ENCODE results near the gene PLA2G2D.

Gene PLA2G2D

DNA sequence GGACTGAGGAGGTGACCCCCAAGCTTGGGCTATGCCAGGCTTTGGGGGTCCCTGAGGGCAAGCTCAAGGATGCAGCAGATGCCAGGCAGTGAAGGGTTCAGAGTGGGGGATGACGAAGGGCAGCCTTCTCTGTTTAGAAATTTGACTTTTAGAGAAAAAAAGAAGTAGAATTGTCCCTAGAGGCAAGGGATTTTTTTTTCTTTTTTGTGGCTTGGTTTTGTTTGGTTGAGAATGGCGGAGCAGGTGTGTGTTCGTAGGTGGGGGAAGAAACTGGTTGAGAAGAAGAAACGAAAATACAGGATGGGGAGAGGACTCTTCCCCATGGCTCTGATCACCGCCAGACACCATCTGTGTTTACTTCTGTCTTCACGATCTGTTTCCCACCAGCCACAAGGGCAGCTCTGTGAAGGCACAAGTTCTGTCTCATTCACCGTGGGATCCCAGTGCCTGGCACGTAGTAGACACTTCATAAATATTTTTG lies 41.1 kb downstream of the PLA2G2D start:
- Histone ChIP-seq H3K27me3 (ENCODE audit: control insufficient read depth in 2 of 2, insufficient read depth in 2 of 2, low read length in 2 of 2) (peaks cover 0 to 4% of the 10 kb centered on the region in 2 donors), H3K9ac (ENCODE audit: low read depth in 1 of 2, low read length in 2 of 2) (no peak overlapping the region), H3K4me3 (ENCODE audit: low read length in 2 of 2) (no peak overlapping the region), H3K9me3 (ENCODE audit: control insufficient read depth in 2 of 2, low read length in 2 of 2) (no peaks in the 10 kb centered on the region), H3K36me3 (ENCODE audit: control insufficient read depth in 2 of 2, insufficient read depth in 2 of 2, low read length in 2 of 2) (no peaks in the 10 kb centered on the region), H3K4me1 (ENCODE audit: control insufficient read depth in 2 of 2, insufficient read depth in 2 of 2, low read length in 2 of 2) (no peaks in the 10 kb centered on the region), H3K27ac (ENCODE audit: low read depth in 2 of 2, low read length in 2 of 2) (no peak overlapping the region)

- Histone ChIP-seq H3K27me3 (ENCODE audit: control insufficient read depth in 2 of 2, insufficient read depth in 2 of 2, low read length in 2 of 2) (peaks cover 0 to 4% of the 10 kb centered on the region in 2 donors), H3K4me3 (ENCODE audit: low read length in 2 of 2) (no peak overlapping the region), H3K9me3 (ENCODE audit: control insufficient read depth in 2 of 2, low read length in 2 of 2) (no peaks in the 10 kb centered on the region), H3K9ac (ENCODE audit: low read depth in 1 of 2, low read length in 2 of 2) (no peak overlapping the region), H3K36me3 (ENCODE audit: control insufficient read depth in 2 of 2, insufficient read depth in 2 of 2, low read length in 2 of 2) (no peaks in the 10 kb centered on the region), H3K4me1 (ENCODE audit: control insufficient read depth in 2 of 2, insufficient read depth in 2 of 2, low read length in 2 of 2) (no peaks in the 10 kb centered on the region), H3K27ac (ENCODE audit: low read depth in 2 of 2, low read length in 2 of 2) (no peak overlapping the region)
These were observed 42.5 kb downstream of the PLA2G2D start for GRCh38 chr1:20076710-20077461.

DNA sequence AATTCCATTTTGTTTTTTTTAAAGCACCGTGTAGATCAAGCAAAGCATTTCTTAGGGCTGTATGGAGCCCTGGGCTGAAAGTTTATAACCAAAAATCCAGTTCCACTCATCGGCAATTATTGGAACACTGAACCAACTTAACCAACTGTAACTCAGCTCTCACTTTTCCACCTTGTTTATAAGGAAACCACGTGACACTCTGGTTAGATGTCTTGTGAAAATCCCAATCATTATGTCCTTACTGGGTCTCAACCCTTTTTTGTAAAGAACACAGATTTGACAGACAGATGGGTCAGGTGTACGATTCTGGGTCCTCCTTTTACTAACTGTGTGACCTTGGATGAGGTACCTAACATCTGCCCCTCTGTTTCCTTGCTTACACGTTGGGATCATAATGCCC lies 43.1 kb downstream of the PLA2G2D start:
- H3K27me3 ChIP-seq (ENCODE audit: control insufficient read depth in 2 of 2, insufficient read depth in 2 of 2, low read length in 2 of 2) = peaks cover 0 to 4% of the 10 kb centered on the region in 2 donors
- no peak overlapping the region for H3K9ac ChIP-seq (ENCODE audit: low read depth in 1 of 2, low read length in 2 of 2)
- no peaks in the 10 kb centered on the region for H3K4me1 ChIP-seq (ENCODE audit: control insufficient read depth in 2 of 2, insufficient read depth in 2 of 2, low read length in 2 of 2)
- no peak overlapping the region for H3K4me3 ChIP-seq (ENCODE audit: low read length in 2 of 2)
- H3K36me3 ChIP-seq (ENCODE audit: control insufficient read depth in 2 of 2, insufficient read depth in 2 of 2, low read length in 2 of 2) = no peaks in the 10 kb centered on the region
- no peak overlapping the region for H3K27ac ChIP-seq (ENCODE audit: low read depth in 2 of 2, low read length in 2 of 2)
- H3K9me3 ChIP-seq (ENCODE audit: control insufficient read depth in 2 of 2, low read length in 2 of 2) = no peaks in the 10 kb centered on the region

DNA sequence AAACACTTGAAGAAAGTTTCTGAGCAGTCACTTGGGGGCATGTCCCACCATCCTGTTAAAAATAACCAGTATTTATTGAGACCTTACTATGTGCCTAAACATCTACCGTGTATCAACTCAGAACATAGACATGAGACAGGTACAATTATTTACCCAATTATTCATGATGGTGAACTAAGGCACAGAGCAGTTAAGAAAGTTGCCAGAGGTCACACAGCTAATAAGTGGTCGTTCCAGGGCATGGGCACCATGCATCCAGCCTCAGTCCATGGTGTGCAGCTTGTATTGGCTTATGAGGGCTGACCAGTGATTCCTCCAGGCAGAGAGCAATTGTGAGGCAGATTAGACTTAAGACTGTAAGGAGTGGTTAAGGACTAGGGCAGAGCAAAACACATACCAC lies 44.0 kb downstream of the PLA2G2D start:
- Histone ChIP-seq H3K36me3 (ENCODE audit: control insufficient read depth in 2 of 2, insufficient read depth in 2 of 2, low read length in 2 of 2) (no peaks in the 10 kb centered on the region), H3K9ac (ENCODE audit: low read depth in 1 of 2, low read length in 2 of 2) (no peak overlapping the region), H3K9me3 (ENCODE audit: control insufficient read depth in 2 of 2, low read length in 2 of 2) (no peaks in the 10 kb centered on the region), H3K4me1 (ENCODE audit: control insufficient read depth in 2 of 2, insufficient read depth in 2 of 2, low read length in 2 of 2) (no peaks in the 10 kb centered on the region), H3K4me3 (ENCODE audit: low read length in 2 of 2) (no peak overlapping the region), H3K27ac (ENCODE audit: low read depth in 2 of 2, low read length in 2 of 2) (no peak overlapping the region), H3K27me3 (ENCODE audit: control insufficient read depth in 2 of 2, insufficient read depth in 2 of 2, low read length in 2 of 2) (peaks cover 0 to 4% of the 10 kb centered on the region in 2 donors)

- Histone ChIP-seq H3K36me3 (ENCODE audit: control insufficient read depth in 2 of 2, insufficient read depth in 2 of 2, low read length in 2 of 2) (no peaks in the 10 kb centered on the region), H3K4me3 (ENCODE audit: low read length in 2 of 2) (no peak overlapping the region), H3K27ac (ENCODE audit: low read depth in 2 of 2, low read length in 2 of 2) (no peak overlapping the region), H3K9ac (ENCODE audit: low read depth in 1 of 2, low read length in 2 of 2) (no peak overlapping the region), H3K27me3 (ENCODE audit: control insufficient read depth in 2 of 2, insufficient read depth in 2 of 2, low read length in 2 of 2) (peaks cover 0 to 4% of the 10 kb centered on the region in 2 donors), H3K4me1 (ENCODE audit: control insufficient read depth in 2 of 2, insufficient read depth in 2 of 2, low read length in 2 of 2) (no peaks in the 10 kb centered on the region), H3K9me3 (ENCODE audit: control insufficient read depth in 2 of 2, low read length in 2 of 2) (no peaks in the 10 kb centered on the region)
These were observed 44.6 kb downstream of the PLA2G2D start for GRCh38 chr1:20074725-20075171.

GRCh38 chr1:20074055-20074724 lies 45.1 kb downstream of the PLA2G2D start:
- no peak overlapping the region for H3K4me3 ChIP-seq (ENCODE audit: low read length in 2 of 2)
- H3K9ac ChIP-seq (ENCODE audit: low read depth in 1 of 2, low read length in 2 of 2) = no peak overlapping the region
- H3K36me3 ChIP-seq (ENCODE audit: control insufficient read depth in 2 of 2, insufficient read depth in 2 of 2, low read length in 2 of 2) = no peaks in the 10 kb centered on the region
- H3K4me1 ChIP-seq (ENCODE audit: control insufficient read depth in 2 of 2, insufficient read depth in 2 of 2, low read length in 2 of 2) = no peaks in the 10 kb centered on the region
- H3K27me3 ChIP-seq (ENCODE audit: control insufficient read depth in 2 of 2, insufficient read depth in 2 of 2, low read length in 2 of 2) = peaks cover 0 to 4% of the 10 kb centered on the region in 2 donors
- H3K9me3 ChIP-seq (ENCODE audit: control insufficient read depth in 2 of 2, low read length in 2 of 2) = no peaks in the 10 kb centered on the region
- H3K27ac ChIP-seq (ENCODE audit: low read depth in 2 of 2, low read length in 2 of 2) = no peak overlapping the region

DNA sequence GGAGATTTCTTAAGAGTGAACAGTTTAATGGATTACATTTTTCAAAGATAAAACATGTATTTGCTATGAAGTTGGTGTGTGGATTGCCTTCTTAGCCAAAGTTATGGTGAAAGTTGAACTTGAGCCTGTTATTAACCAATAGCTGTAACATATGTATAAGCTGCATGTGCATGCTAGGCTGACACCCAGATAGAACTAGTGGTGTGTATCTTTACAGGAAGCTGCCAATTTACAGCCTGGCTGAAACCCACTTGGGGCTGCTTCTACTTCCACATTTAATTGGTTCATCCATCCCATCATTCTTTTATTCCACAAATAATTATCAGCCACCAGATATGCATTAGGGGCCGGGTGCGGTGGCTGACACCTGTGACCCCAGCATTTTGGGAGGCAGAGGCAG lies 46.1 kb downstream of the PLA2G2D start:
- H3K27me3 ChIP-seq (ENCODE audit: control insufficient read depth in 2 of 2, insufficient read depth in 2 of 2, low read length in 2 of 2) = peaks cover 0 to 4% of the 10 kb centered on the region in 2 donors
- no peak overlapping the region for H3K27ac ChIP-seq (ENCODE audit: low read depth in 2 of 2, low read length in 2 of 2)
- H3K4me3 ChIP-seq (ENCODE audit: low read length in 2 of 2) = no peak overlapping the region
- H3K9me3 ChIP-seq (ENCODE audit: control insufficient read depth in 2 of 2, low read length in 2 of 2) = no peaks in the 10 kb centered on the region
- no peaks in the 10 kb centered on the region for H3K4me1 ChIP-seq (ENCODE audit: control insufficient read depth in 2 of 2, insufficient read depth in 2 of 2, low read length in 2 of 2)
- no peak overlapping the region for H3K9ac ChIP-seq (ENCODE audit: low read depth in 1 of 2, low read length in 2 of 2)
- no peaks in the 10 kb centered on the region for H3K36me3 ChIP-seq (ENCODE audit: control insufficient read depth in 2 of 2, insufficient read depth in 2 of 2, low read length in 2 of 2)

DNA sequence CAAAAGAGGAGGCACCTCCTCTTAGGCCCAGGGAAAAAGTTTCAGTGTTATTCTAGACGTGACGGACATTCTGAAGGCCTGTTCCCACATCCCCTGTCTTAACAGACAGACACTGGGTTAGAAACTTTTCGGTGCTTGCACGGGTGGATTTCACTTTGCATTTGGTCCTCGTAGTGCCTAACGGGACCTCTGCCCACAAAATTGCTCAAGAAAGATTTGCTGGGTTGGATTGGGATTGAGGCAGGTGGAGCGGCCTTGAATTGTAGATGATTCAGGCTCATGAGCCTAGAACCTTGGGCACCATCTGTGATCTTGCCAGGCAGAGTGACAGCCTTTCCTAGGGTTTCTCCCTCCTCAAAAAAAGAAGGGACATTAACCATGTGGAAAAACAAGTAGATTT lies 46.6 kb downstream of the PLA2G2D start:
- H3K4me1 ChIP-seq (ENCODE audit: control insufficient read depth in 2 of 2, insufficient read depth in 2 of 2, low read length in 2 of 2) = no peaks in the 10 kb centered on the region
- peaks cover 0 to 3% of the 10 kb centered on the region in 2 donors for H3K27me3 ChIP-seq (ENCODE audit: control insufficient read depth in 2 of 2, insufficient read depth in 2 of 2, low read length in 2 of 2)
- no peak overlapping the region for H3K27ac ChIP-seq (ENCODE audit: low read depth in 2 of 2, low read length in 2 of 2)
- no peaks in the 10 kb centered on the region for H3K36me3 ChIP-seq (ENCODE audit: control insufficient read depth in 2 of 2, insufficient read depth in 2 of 2, low read length in 2 of 2)
- H3K9ac ChIP-seq (ENCODE audit: low read depth in 1 of 2, low read length in 2 of 2) = no peak overlapping the region
- no peaks in the 10 kb centered on the region for H3K9me3 ChIP-seq (ENCODE audit: control insufficient read depth in 2 of 2, low read length in 2 of 2)
- H3K4me3 ChIP-seq (ENCODE audit: low read length in 2 of 2) = no peak overlapping the region

- Histone ChIP-seq H3K9me3 (ENCODE audit: control insufficient read depth in 2 of 2, low read length in 2 of 2) (no peaks in the 10 kb centered on the region), H3K9ac (ENCODE audit: low read depth in 1 of 2, low read length in 2 of 2) (no peak overlapping the region), H3K4me1 (ENCODE audit: control insufficient read depth in 2 of 2, insufficient read depth in 2 of 2, low read length in 2 of 2) (no peaks in the 10 kb centered on the region), H3K27ac (ENCODE audit: low read depth in 2 of 2, low read length in 2 of 2) (no peak overlapping the region), H3K4me3 (ENCODE audit: low read length in 2 of 2) (no peak overlapping the region), H3K27me3 (ENCODE audit: control insufficient read depth in 2 of 2, insufficient read depth in 2 of 2, low read length in 2 of 2) (no peaks in the 10 kb centered on the region), H3K36me3 (ENCODE audit: control insufficient read depth in 2 of 2, insufficient read depth in 2 of 2, low read length in 2 of 2) (no peaks in the 10 kb centered on the region)
These were observed 47.9 kb downstream of the PLA2G2D start for GRCh38 chr1:20071416-20071815.

DNA sequence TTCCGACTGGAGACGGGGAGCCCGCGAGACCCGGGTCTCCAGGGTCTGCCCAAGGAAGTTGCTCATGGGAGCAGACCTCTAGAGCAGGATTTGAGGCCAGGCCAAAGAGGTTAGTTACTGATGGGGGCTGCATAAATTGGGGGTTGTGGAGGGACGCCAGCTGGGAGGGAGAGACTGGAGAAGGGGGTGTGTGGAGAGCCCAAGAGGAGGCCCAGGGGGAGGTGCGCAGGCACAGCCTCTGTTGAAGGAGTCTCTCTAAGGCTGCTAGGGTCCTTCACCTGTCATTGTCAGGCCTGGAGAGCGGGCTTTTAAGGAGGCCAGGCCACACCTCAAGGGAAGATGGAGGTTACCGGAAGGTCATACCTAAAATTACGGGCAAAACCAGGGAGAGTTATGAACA lies 49.0 kb downstream of the PLA2G2D start:
- Histone ChIP-seq H3K4me1 (ENCODE audit: control insufficient read depth in 2 of 2, insufficient read depth in 2 of 2, low read length in 2 of 2) (no peaks in the 10 kb centered on the region), H3K9ac (ENCODE audit: low read depth in 1 of 2, low read length in 2 of 2) (no peak overlapping the region)

More for the DNA sequence above, 49.0 kb downstream of the PLA2G2D start:
- Histone ChIP-seq H3K27ac (ENCODE audit: low read depth in 2 of 2, low read length in 2 of 2) (no peak overlapping the region), H3K27me3 (ENCODE audit: control insufficient read depth in 2 of 2, insufficient read depth in 2 of 2, low read length in 2 of 2) (no peaks in the 10 kb centered on the region), H3K36me3 (ENCODE audit: control insufficient read depth in 2 of 2, insufficient read depth in 2 of 2, low read length in 2 of 2) (no peaks in the 10 kb centered on the region), H3K4me3 (ENCODE audit: low read length in 2 of 2) (no peak overlapping the region), H3K9me3 (ENCODE audit: control insufficient read depth in 2 of 2, low read length in 2 of 2) (no peaks in the 10 kb centered on the region)
